Measurements from ENCODE around the gene SYTL3. TPM values are rescaled to one million over a fixed set of nuclear protein-coding genes. Genes with fewer than 3 reads are reported as not detected.
A peak's percentile ranks its signal among the peaks of the same experiment; 100 is the strongest.

SYTL3 gene
- total RNA-seq, 5 donors from 2014 or later (not counting 1 experiment from before 2014, with no cell fraction given) = 14.4 to 45.6 (median 22.9) TPM

DNA sequence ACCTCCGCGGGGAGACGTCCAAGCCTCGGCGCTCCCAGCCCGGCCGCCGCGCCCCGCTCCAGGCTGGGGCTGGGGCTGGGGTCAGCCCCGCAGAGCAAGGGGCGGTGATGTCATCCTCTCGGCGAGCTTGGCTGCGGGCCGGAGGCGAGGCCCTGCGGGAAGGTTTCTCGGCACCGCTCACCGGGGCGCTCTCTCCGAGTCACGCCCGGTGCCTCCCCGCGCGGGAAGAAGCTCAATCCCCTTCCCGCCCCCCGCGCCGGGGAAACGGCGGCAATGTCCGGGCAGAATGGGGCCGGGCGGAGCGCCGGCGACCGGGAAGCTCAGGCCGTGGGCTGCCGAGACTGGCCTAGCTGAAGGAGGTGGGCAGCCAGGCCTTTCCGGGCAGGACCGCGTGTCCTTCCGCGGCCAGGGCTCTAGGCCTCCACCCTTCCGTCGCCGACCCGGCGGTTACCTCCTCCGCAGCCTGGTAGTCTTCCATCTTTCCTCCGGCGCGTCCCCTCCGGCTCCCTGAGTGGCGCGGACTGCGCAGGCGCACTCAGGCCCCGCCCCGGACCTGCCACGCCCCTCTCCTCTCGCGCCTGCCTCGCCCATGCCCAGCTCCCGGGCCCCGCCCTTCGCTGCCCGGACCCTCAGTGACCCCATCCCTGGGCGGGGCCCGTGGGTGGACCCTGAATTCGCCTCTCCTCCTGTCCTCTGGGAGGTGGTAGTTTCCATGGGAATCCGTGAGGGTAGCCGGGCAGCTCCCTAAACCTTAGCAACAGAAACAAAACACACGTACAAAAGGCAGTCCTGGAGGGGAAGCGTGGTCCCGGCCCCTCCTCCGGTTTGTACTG, 5.4 kb upstream of the SYTL3 start, which contains the start of gene DYNLT1:
Gene DYNLT1 (minus strand): TSS at position 513 of the 833 bp plus-strand sequence. CDS start 35 bp downstream, at position 478.
- peak within 1 kb of the TSS; percentile 91 to 99 (median 95) for H3K4me3 Mint-ChIP-seq
- WGBS (ENCODE audit: insufficient coverage) = under 1% methylated on average over 72 of the region's 81 CpGs
- H3K4me1 ChIP-seq (ENCODE audit: control insufficient read depth in 1 of 2, extremely low read depth in 1 of 2, insufficient read depth in 2 of 2, low read length in 2 of 2) = peaks cover 16 to 53% of the 10 kb centered on the region in 2 experiments
- no peaks in the 10 kb centered on the region for H3K9me3 Mint-ChIP-seq
- peak within 1 kb of the TSS; percentile 88 for H3K27ac ChIP-seq (ENCODE audit: low read length)
- CTCF ChIA-PET = interaction anchor here (0.6 to 2.4 kb wide), 6 partner anchors 9 to 615 kb away, joined by 4 to 13 read pairs (median 6); no protein-coding TSS in a partner anchor
- H3K27me3 ChIP-seq (replicated peaks in 1 of 2; ENCODE audit: control insufficient read depth in 2 of 2, extremely low read depth in 1 of 2, insufficient read depth in 2 of 2, low read length in 1 of 2) = no peaks in the 10 kb centered on the region
- no peaks in the 10 kb centered on the region for H3K27me3 Mint-ChIP-seq
- peak within 1 kb of the TSS; percentile 96 to 97 for H3K27ac Mint-ChIP-seq
- H3K9me3 ChIP-seq = no peaks in the 10 kb centered on the region
- ATAC-seq (replicated peaks in 1 of 4) (peak; percentile 76 to 89 (median 85)), DNase-seq (peak; percentile 64 to 92 (median 80))
- peaks cover 61 to 74% (median 67%) of the 10 kb centered on the region in 3 donors for H3K4me1 Mint-ChIP-seq
- H3K4me3 ChIP-seq (ENCODE audit: control insufficient read depth in 1 of 2, extremely low read depth in 1 of 2, low read length in 1 of 2) = peak within 1 kb of the TSS; percentile 81 to 87
- H3K36me3 Mint-ChIP-seq = peaks cover 14% of the 10 kb centered on the region
- POLR2A ChIA-PET = interaction anchor here (0.5 to 4.2 kb wide), 18 partner anchors 9 to 407 kb away, joined by 3 to 47 read pairs (median 4); no protein-coding TSS in a partner anchor
- H3K36me3 ChIP-seq (ENCODE audit: control insufficient read depth in 2 of 2, extremely low read depth in 1 of 2, insufficient read depth in 1 of 2, low read length in 1 of 2) = peaks cover 3 to 15% of the 10 kb centered on the region in 2 donors

DNA sequence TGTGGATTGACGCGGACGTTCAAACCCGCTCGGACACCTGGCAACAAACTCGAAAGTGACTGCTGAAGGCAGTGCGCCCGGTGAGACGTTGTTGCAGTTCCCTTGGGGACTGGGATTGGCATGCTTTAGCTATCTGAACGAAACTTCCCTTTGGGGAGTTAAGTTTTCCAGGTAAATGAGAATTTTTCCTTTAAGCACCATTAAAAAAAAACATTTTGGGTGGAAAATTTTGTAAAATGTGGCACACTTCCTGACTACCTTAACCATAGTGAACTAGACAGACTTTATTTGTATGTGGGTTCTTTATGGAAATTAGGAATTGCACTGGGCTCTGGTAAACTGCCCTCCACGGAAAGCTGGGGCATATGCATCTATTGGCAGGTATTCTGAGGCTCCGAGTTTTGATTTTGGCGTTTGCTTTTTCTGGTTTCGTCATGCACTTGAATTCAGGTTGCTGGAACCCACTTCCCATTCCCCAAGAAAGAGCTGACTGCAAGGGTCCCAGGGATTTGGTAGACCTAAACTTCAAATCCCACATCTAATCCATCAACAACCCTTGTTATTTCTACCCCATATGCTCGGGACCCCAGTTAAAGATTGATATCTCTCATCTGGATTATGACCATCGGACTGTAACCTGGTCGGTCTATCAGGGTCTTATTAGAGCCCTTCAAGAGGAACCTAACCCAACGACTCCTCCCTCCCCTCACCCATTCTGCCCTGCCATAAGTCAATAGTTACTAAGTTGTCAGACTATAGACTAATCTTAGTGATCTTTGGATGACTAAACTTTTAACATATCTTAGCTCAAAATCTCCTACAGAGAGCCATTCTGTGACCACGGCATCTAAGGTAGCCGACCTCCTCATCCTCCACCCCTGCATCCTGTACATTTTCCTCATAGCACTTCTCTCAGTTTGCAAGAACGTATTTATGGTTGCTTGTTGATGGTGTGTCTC, 4.5 kb upstream of the SYTL3 start:
- CTCF ChIA-PET = interaction anchor here (0.7 to 2.4 kb wide), 6 partner anchors 8 to 424 kb away, joined by 3 to 13 read pairs (median 5); no protein-coding TSS in a partner anchor
- Mint-ChIP-seq H3K27me3 (no peaks in the 10 kb centered on the region), H3K27ac (peak overlapping the region; percentile 86 to 91), H3K36me3 (peaks cover 9% of the 10 kb centered on the region), H3K4me1 (peaks cover 60 to 74% (median 67%) of the 10 kb centered on the region in 3 donors), H3K9me3 (no peaks in the 10 kb centered on the region), H3K4me3 (peak overlapping the region; percentile 89 to 93 (median 91))
- Histone ChIP-seq H3K4me1 (ENCODE audit: control insufficient read depth in 1 of 2, extremely low read depth in 1 of 2, insufficient read depth in 2 of 2, low read length in 2 of 2) (peaks cover 24 to 50% of the 10 kb centered on the region in 2 experiments), H3K27ac (ENCODE audit: low read length) (peak overlapping the region; percentile 88), H3K9me3 (no peaks in the 10 kb centered on the region), H3K4me3 (ENCODE audit: control insufficient read depth in 1 of 2, extremely low read depth in 1 of 2, low read length in 1 of 2) (peak overlapping the region; percentile 81 to 87), H3K27me3 (replicated peaks in 1 of 2; ENCODE audit: control insufficient read depth in 2 of 2, extremely low read depth in 1 of 2, insufficient read depth in 2 of 2, low read length in 1 of 2) (no peaks in the 10 kb centered on the region), H3K36me3 (ENCODE audit: control insufficient read depth in 2 of 2, extremely low read depth in 1 of 2, insufficient read depth in 1 of 2, low read length in 1 of 2) (peaks cover 3 to 9% of the 10 kb centered on the region in 2 donors)
- 23% methylated on average over 7 of the region's 21 CpGs for WGBS (ENCODE audit: insufficient coverage)
- ATAC-seq (replicated peaks in 1 of 4) = no peak
- no peak for DNase-seq
- POLR2A ChIA-PET = interaction anchor here (0.5 to 4.2 kb wide), 7 partner anchors 8 to 348 kb away, joined by 3 to 47 read pairs (median 7); no protein-coding TSS in a partner anchor

DNA sequence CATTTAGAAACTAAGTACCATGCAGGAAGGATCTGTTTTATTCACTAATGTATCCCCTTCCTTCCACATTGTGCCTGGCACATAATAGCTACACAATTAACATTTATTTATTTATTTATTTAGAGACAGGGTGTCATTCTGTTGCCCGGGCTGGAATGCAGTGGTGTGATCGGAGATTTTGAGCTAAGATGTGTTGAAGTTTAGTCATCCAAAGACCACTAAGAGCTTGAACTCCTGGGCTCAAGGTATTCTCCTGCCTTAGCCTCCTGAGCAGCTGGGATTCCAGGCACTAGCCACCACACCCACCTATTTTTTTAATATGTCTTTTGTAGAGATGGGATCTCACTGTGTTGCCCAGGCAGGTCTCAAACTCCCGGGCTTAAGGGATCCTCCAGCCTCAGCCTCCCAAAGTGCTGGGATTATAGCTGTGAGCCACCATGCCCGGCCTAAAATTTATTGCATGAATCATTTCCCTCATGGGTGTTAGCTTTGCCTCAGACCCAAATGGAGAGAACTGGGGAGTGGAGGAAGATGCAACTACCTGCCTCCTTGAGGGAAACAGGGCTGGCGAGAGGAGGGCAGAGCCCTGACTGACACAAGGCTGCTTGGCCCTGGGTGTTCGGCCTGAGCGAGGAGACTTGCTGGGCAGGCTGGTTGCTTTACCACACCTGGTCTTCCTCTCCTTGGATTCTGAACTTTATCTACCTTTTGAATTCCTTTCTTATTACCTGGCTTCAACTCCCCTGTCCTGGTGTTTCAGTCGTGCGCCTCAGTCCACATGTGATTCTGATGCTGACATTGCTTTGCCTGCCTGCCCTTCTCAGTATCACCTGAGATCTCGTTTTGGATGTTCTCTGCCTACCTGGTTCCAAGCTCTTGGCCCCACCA, 3.6 kb upstream of the SYTL3 start:
- POLR2A ChIA-PET = interaction anchor here (1.2 to 4.2 kb wide), 4 partner anchors 7 to 45 kb away, joined by 3 to 47 read pairs (median 12); no protein-coding TSS in a partner anchor
- Mint-ChIP-seq H3K27ac (peak overlapping the region; percentile 86 to 91), H3K36me3 (peaks cover 4% of the 10 kb centered on the region), H3K9me3 (no peaks in the 10 kb centered on the region), H3K4me3 (peak overlapping the region; percentile 89 to 93 (median 91)), H3K27me3 (no peaks in the 10 kb centered on the region), H3K4me1 (peaks cover 57 to 71% (median 66%) of the 10 kb centered on the region in 3 donors)
- H3K9me3 ChIP-seq = no peaks in the 10 kb centered on the region
- no peak overlapping the region for H3K27ac ChIP-seq (ENCODE audit: low read length)
- DNase-seq = no peak
- peaks cover 23 to 56% of the 10 kb centered on the region in 2 experiments for H3K4me1 ChIP-seq (ENCODE audit: control insufficient read depth in 1 of 2, extremely low read depth in 1 of 2, insufficient read depth in 2 of 2, low read length in 2 of 2)
- H3K36me3 ChIP-seq (ENCODE audit: control insufficient read depth in 2 of 2, extremely low read depth in 1 of 2, insufficient read depth in 1 of 2, low read length in 1 of 2) = peaks cover 0 to 6% of the 10 kb centered on the region in 2 donors
- no peaks in the 10 kb centered on the region for H3K27me3 ChIP-seq (replicated peaks in 1 of 2; ENCODE audit: control insufficient read depth in 2 of 2, extremely low read depth in 1 of 2, insufficient read depth in 2 of 2, low read length in 1 of 2)
- 96% methylated on average over 5 of the region's 10 CpGs for WGBS (ENCODE audit: insufficient coverage)
- CTCF ChIA-PET = interaction anchor here (0.6 to 2.4 kb wide), 4 partner anchors 9 to 290 kb away, joined by 3 to 9 read pairs (median 4); no protein-coding TSS in a partner anchor
- ATAC-seq (replicated peaks in 1 of 4) = no peak
- H3K4me3 ChIP-seq (ENCODE audit: control insufficient read depth in 1 of 2, extremely low read depth in 1 of 2, low read length in 1 of 2) = no peak overlapping the region

DNA sequence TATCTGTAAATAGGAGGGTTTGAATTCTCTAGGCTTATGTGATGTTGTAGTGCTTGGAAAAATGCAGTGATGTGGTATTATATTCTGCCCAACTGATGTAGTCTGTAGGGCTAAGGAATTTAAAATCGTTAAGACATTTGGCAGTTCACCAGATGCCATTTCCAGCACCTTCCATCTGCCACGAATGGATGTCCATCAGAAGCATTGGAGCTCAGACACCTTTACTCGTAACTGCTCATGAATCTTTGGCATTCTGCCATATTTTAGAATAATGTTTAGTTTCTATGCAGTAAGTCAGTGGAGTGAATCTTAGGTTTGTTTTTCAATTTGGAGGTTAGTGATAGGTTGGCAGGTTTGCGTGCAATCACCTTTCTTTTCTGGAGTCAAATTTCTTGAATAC, 2.4 kb upstream of the SYTL3 start:
- Histone ChIP-seq H3K27me3 (replicated peaks in 1 of 2; ENCODE audit: control insufficient read depth in 2 of 2, extremely low read depth in 1 of 2, insufficient read depth in 2 of 2, low read length in 1 of 2) (no peaks in the 10 kb centered on the region), H3K36me3 (ENCODE audit: control insufficient read depth in 2 of 2, extremely low read depth in 1 of 2, insufficient read depth in 1 of 2, low read length in 1 of 2) (peaks cover 0 to under 1% of the 10 kb centered on the region in 2 donors), H3K27ac (ENCODE audit: low read length) (no peak overlapping the region), H3K4me1 (ENCODE audit: control insufficient read depth in 1 of 2, extremely low read depth in 1 of 2, insufficient read depth in 2 of 2, low read length in 2 of 2) (peaks cover 20 to 56% of the 10 kb centered on the region in 2 experiments), H3K4me3 (ENCODE audit: control insufficient read depth in 1 of 2, extremely low read depth in 1 of 2, low read length in 1 of 2) (no peak overlapping the region), H3K9me3 (no peaks in the 10 kb centered on the region)
- H3K4me1 Mint-ChIP-seq = peaks cover 52 to 69% (median 57%) of the 10 kb centered on the region in 3 donors
- DNase-seq = no peak
- no CpG with 5 or more reads among the region's 4 CpGs for WGBS (ENCODE audit: insufficient coverage)
- ATAC-seq (replicated peaks in 1 of 4) = no peak
- no peaks in the 10 kb centered on the region for H3K27me3 Mint-ChIP-seq
- H3K27ac Mint-ChIP-seq = peak overlapping the region; percentile 10 to 29
- H3K36me3 Mint-ChIP-seq = no peaks in the 10 kb centered on the region
- H3K4me3 Mint-ChIP-seq = no peak overlapping the region
- ChIA-PET POLR2A (interaction anchor here (0.5 to 1.4 kb wide), 3 partner anchors 15 to 321 kb away, joined by 3 read pairs; no protein-coding TSS in a partner anchor), CTCF (interaction anchor here (0.6 kb wide), 2 partner anchors 44 to 352 kb away, joined by 3 to 6 read pairs; no protein-coding TSS in a partner anchor)
- H3K9me3 Mint-ChIP-seq = no peaks in the 10 kb centered on the region

DNA sequence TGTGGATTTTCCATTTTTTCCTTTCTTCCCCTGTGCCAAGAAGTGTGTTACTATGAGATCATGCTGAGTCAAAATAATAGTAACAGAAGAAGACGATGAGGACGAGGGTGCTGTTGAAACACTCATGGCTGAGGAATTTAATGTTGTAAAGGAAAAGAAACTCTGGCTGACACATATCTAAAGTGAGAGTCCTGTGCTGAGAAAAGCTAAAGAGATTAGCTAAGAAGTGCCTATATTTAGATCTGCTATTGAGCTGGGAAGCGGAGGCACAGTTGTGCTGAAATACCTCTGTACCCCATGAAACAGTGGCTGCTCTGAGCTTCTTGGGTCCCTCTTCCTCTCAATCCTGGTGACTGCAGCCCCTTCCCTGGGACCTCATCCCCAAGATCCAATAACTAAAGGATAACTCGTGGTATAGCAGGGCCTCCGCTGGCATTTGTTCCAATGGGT, 1.1 kb upstream of the SYTL3 start:
- peaks cover 23 to 63% of the 10 kb centered on the region in 2 experiments for H3K4me1 ChIP-seq (ENCODE audit: control insufficient read depth in 1 of 2, extremely low read depth in 1 of 2, insufficient read depth in 2 of 2, low read length in 2 of 2)
- ATAC-seq (replicated peaks in 1 of 4) = no peak
- H3K4me3 Mint-ChIP-seq = peak overlapping the region in 1 of 3 donors; percentile 0
- H3K27ac Mint-ChIP-seq = peak overlapping the region; percentile 95 to 99
- no peaks in the 10 kb centered on the region for H3K9me3 ChIP-seq
- peaks cover 57 to 73% (median 59%) of the 10 kb centered on the region in 3 donors for H3K4me1 Mint-ChIP-seq
- WGBS (ENCODE audit: insufficient coverage) = no CpG with 5 or more reads among the region's 5 CpGs
- H3K4me3 ChIP-seq (ENCODE audit: control insufficient read depth in 1 of 2, extremely low read depth in 1 of 2, low read length in 1 of 2) = no peak overlapping the region
- H3K27me3 Mint-ChIP-seq = no peaks in the 10 kb centered on the region
- no peak for DNase-seq
- H3K27me3 ChIP-seq (replicated peaks in 1 of 2; ENCODE audit: control insufficient read depth in 2 of 2, extremely low read depth in 1 of 2, insufficient read depth in 2 of 2, low read length in 1 of 2) = no peaks in the 10 kb centered on the region
- no peaks in the 10 kb centered on the region for H3K36me3 ChIP-seq (ENCODE audit: control insufficient read depth in 2 of 2, extremely low read depth in 1 of 2, insufficient read depth in 1 of 2, low read length in 1 of 2)
- CTCF ChIA-PET = no interaction called here
- H3K36me3 Mint-ChIP-seq = peaks cover 6% of the 10 kb centered on the region
- peak overlapping the region; percentile 99 for H3K27ac ChIP-seq (ENCODE audit: low read length)
- POLR2A ChIA-PET = interaction anchor here (0.5 to 3.2 kb wide), 7 partner anchors 10 to 281 kb away, joined by 3 to 28 read pairs (median 6); no protein-coding TSS in a partner anchor
- H3K9me3 Mint-ChIP-seq = no peaks in the 10 kb centered on the region

Data from T-cell (primary cell).